ENCODE results near the gene DENND1C. TPM values are rescaled to one million over a fixed set of nuclear protein-coding genes. Genes with fewer than 3 reads are reported as not detected.

Gene DENND1C
- total RNA-seq, 2 experiments from 2014 or later: 59.8 to 61.1 TPM

DNA sequence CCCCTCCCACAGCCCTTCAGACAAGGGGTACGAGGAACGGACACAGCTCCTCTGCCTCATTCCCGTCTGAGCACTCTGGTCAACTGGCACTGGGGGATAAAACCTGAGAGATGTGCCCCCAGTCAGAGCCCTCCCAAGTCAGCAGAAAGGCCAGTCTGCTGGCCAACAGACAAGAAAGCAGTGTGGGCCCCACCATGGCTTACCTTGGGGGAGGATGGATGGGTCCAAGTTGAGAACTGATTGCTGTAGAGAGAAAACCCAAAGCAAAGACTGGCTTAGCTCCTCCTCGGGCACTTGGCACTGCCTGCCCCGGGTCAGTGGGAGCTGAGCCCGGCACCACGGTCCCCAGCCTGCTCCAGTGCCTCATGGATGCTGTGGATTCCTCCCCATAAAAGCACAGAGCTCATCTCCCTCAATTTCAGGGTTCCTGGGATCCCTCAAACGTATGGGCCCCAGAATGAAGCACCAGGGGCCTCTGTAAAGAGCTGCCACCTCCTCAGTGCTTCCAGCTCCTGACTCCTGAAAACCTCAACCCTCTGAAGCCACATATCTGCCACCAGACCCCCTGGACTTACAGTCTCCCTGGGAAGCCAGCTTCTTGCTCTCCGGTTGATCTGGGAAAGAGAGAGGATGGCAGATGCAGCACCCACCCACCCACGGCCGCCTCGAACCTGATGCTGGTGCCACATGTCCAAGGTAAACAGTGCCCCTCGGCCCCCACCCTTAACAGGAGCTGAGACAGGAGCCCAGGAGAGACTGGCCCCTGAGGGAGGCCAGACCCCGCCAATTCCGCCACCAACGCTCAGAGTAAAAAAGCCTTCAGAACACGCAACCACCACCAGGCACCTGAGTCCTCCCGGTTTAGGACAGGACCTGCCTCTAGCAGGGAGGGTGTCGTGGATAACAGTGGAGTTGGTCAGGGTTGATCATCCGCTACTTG lies 60.2 kb downstream of the DENND1C start:
- ChIA-PET POLR2A (interaction anchor here (0.9 kb wide), 1 partner anchor 13 kb away, joined by 3 read pairs; no protein-coding TSS in a partner anchor), CTCF (no interaction called here)

DNA sequence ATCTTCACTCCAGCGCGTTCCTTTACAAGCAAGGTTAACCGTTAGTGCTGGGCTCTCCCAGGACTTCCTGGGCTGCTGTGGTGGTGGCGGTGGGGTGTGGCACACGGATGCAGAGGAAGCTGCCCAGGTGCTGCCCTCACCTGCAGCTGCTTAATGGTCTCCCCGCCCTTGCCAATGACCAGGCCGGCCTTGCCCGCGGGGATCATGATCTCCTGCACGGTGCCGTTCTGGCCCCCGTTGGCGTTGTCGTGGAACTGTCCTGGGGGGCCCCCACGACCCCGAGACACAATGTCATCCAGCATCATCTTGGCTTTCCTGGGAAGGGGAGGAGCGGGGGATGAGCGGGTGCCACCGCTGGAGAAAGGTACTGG lies 63.0 kb downstream of the DENND1C start:
- POLR2A ChIA-PET: no interaction called here
- CTCF ChIA-PET: no interaction called here

- CTCF ChIA-PET: no interaction called here
Measured at GRCh38 chr19:6417713-6418561, 63.6 kb downstream of the DENND1C start.

More at GRCh38 chr19:6417713-6418561, 63.6 kb downstream of the DENND1C start:
- POLR2A ChIA-PET: no interaction called here

Other genes starting within 250 kb of the DENND1C start
- gene MLLT1, start 201.8 kb downstream of the DENND1C start, total RNA-seq: 10 to 100 TPM; 59.6 to 70.3 TPM
- not detected for gene ACER1, start 148.2 kb downstream of the DENND1C start, total RNA-seq
- gene CLPP, start 120.3 kb downstream of the DENND1C start, total RNA-seq: 100 to 1,000 TPM; 209 to 212 TPM
- 10 to 100 TPM; 28.3 to 33.8 TPM for gene ALKBH7, start 109.0 kb downstream of the DENND1C start, total RNA-seq
- gene PSPN, start 105.9 kb downstream of the DENND1C start, total RNA-seq: 1 to 10 TPM in 1 of 2 experiments, under 1 TPM in 1; 0.99 to 1.2 TPM
- gene GTF2F1, start 88.6 kb downstream of the DENND1C start, total RNA-seq: 10 to 100 TPM; 61.5 to 66.6 TPM
- gene KHSRP, start 57.0 kb downstream of the DENND1C start, total RNA-seq: 100 to 1,000 TPM; 453 to 471 TPM
- under 1 TPM; 0.38 to 0.48 TPM for gene SLC25A41, start 48.0 kb downstream of the DENND1C start, total RNA-seq
- 10 to 100 TPM; 14.2 to 15.3 TPM for gene SLC25A23, start 22.0 kb downstream of the DENND1C start, total RNA-seq
- under 1 TPM; 0.38 to 0.75 TPM for gene CRB3, start 17.5 kb downstream of the DENND1C start, total RNA-seq
- gene TUBB4A, start 20.5 kb upstream of the DENND1C start, total RNA-seq: 1 to 10 TPM; 7.4 to 8.9 TPM
- 1 to 10 TPM; 5.1 to 6.3 TPM for gene TNFSF9, start 49.2 kb upstream of the DENND1C start, total RNA-seq
- gene CD70, start 109.4 kb upstream of the DENND1C start, total RNA-seq: 10 to 100 TPM; 41.2 to 43.3 TPM
- 100 to 1,000 TPM; 101 to 104 TPM for gene TNFSF14, start 188.4 kb upstream of the DENND1C start, total RNA-seq
- under 1 TPM; 0.74 to 0.88 TPM for gene C3, start 238.9 kb upstream of the DENND1C start, total RNA-seq

All from activated CD8-positive, alpha-beta memory T cell treated with anti-CD3 and anti-CD28 coated beads for 36 hours (primary cell).